HCT116 (cell line): ENCODE measurements around the gene KIAA1328. TPM values are rescaled to one million over a fixed set of nuclear protein-coding genes. Genes with fewer than 3 reads are reported as not detected.

Experiments used
- ATAC-seq: fragments of 200-7000 bp; cut with Tn5 transposase; 2 replicates; pipeline ENCODE4 v1.9.1; 2020; ENCODE audit warnings: mild to moderate bottlenecking, moderate library complexity
- BruUV-seq: library from RNA; stranded (reverse); fragments of 400-500 nt; replicated peaks from 2 replicates; lab custom pipeline; 2021; lab: Mats Ljungman, UMichigan
- CTCF ChIA-PET: fragments of 300-600 bp; sonication (Branson Sonifier 250); formaldehyde crosslinking; loops from one replicate; lab custom pipeline; 2021; ENCODE audit warnings: antibody characterized with exemption; lab: Charles Lee
- POLR2A ChIA-PET: fragments of 300-600, 350-600 bp; sonication (Branson Sonifier 250); formaldehyde crosslinking; loops from one replicate; lab custom pipeline; 2021; ENCODE audit warnings: antibody characterized with exemption; lab: Charles Lee
- RAD21 ChIA-PET, 2 experiments: fragments of 300-600 bp; sonication (Branson Sonifier 250); formaldehyde crosslinking; loops; one replicate each; lab custom pipeline; 2023; ENCODE audit warnings: low total read pairs in 2 of 2; ENCODE audit not compliant: uncharacterized antibody in 2 of 2, unreplicated experiment in 2 of 2, low non-redundant PET in 1 of 2; lab: Charles Lee
- DNase-seq: peaks from one replicate; pipeline ENCODE4 v3.0.0-alpha.2; 2010; ENCODE audit warnings: low read depth, low spot score
- H2AFZ ChIP-seq: fragments of 200-600 bp; shearing (Covaris generic), sonication (generic); 2 replicates; pipeline ENCODE4 v1.6.1; 2017; ENCODE audit warnings: low read depth, mixed run types, mixed read lengths, antibody characterized with exemption, low read length; ENCODE audit not compliant: poor library complexity, severe bottlenecking
- H3K27ac ChIP-seq: 2 replicates; pipeline ENCODE4 v1.5.1; 2012; ENCODE audit warnings: low read depth, low read length
- H3K27me3 ChIP-seq: fragments of 200-600 bp; sonication (generic); 2 replicates; pipeline ENCODE4 v1.6.1; 2016; ENCODE audit warnings: mixed run types, low read length, mixed read lengths; ENCODE audit not compliant: insufficient read depth
- H3K36me3 ChIP-seq, 2 experiments: fragments of 200-500 bp in 1 of 2; fragments of 200-600 bp in 1 of 2; sonication (Bioruptor generic) in 1 of 2; sonication (generic) in 1 of 2; 2 replicates each; pipeline versions ENCODE4 v1.5.1 to v1.6.1; 2014 to 2016; ENCODE audit warnings: low read length in 2 of 2, inconsistent platforms in 1 of 2, mixed read lengths in 1 of 2, mixed run types in 1 of 2; ENCODE audit not compliant: insufficient read depth in 2 of 2, control insufficient read depth in 1 of 2
- H3K4me1 ChIP-seq, 2 experiments: fragments of 200-600 bp in 1 of 2; sonication (generic) in 1 of 2; 2 replicates each; pipeline versions ENCODE4 v1.5.1 to v1.6.1; 2012 to 2017; ENCODE audit warnings: low read length in 2 of 2, inconsistent platforms in 1 of 2, mild to moderate bottlenecking in 1 of 2, mixed read lengths in 1 of 2, mixed run types in 1 of 2, moderate library complexity in 1 of 2; ENCODE audit not compliant: insufficient read depth in 2 of 2, control insufficient read depth in 1 of 2
- H3K4me2 ChIP-seq: fragments of 200-600 bp; sonication (generic); 2 replicates; pipeline ENCODE4 v1.6.1; 2017; ENCODE audit warnings: mixed run types, low read length, mixed read lengths
- H3K4me3 ChIP-seq, 2 experiments: fragments of 200-600 bp in 1 of 2; sonication (generic) in 1 of 2; replicated peaks in 1 of 2; 2 replicates each; pipeline ENCODE4 v1.5.1; 2011 to 2016; ENCODE audit warnings: low read length in 2 of 2, control low read depth in 1 of 2, low read depth in 1 of 2, mild to moderate bottlenecking in 1 of 2, mixed read lengths in 1 of 2, mixed run types in 1 of 2
- H3K79me2 ChIP-seq: fragments of 200-600 bp; sonication (generic); 2 replicates; pipeline ENCODE4 v1.6.1; 2017; ENCODE audit warnings: mild to moderate bottlenecking, mixed run types, low read length, moderate library complexity, mixed read lengths; ENCODE audit not compliant: insufficient read depth
- H3K9ac ChIP-seq: fragments of 200-600 bp; sonication (generic); 2 replicates; pipeline ENCODE4 v1.6.1; 2016; ENCODE audit warnings: low read length, mixed read lengths
- H3K9me2 ChIP-seq: fragments of 200-600 bp; sonication (generic), shearing (Covaris generic); 2 replicates; pipeline ENCODE4 v1.6.1; 2017; ENCODE audit warnings: mixed run types, mild to moderate bottlenecking, moderate library complexity; ENCODE audit not compliant: insufficient read depth
- H3K9me3 ChIP-seq, 2 experiments: fragments of 200-500 bp in 1 of 2; fragments of 200-600 bp in 1 of 2; sonication (Bioruptor generic) in 1 of 2; sonication (generic) in 1 of 2; 2 replicates each; pipeline ENCODE4 v1.6.1; 2014 to 2017; ENCODE audit warnings: low read length in 2 of 2, mixed read lengths in 2 of 2, inconsistent platforms in 1 of 2, low read depth in 1 of 2, mild to moderate bottlenecking in 1 of 2, mixed run types in 1 of 2, moderate library complexity in 1 of 2; ENCODE audit not compliant: control insufficient read depth in 1 of 2, insufficient read depth in 1 of 2
- H4K20me1 ChIP-seq: fragments of 200-600 bp; sonication (generic), shearing (Covaris generic); 2 replicates; pipeline ENCODE4 v1.6.1; 2017; ENCODE audit warnings: mixed run types, mild to moderate bottlenecking, moderate library complexity; ENCODE audit not compliant: insufficient read depth
- CEBPB ChIP-seq: IDR thresholded peaks from 2 replicates; pipeline ENCODE4 v1.6.1; 2012; ENCODE audit warnings: low read depth
- EGR1 ChIP-seq: IDR thresholded peaks from 2 replicates; pipeline ENCODE4 v1.6.1; 2012; ENCODE audit warnings: low read depth
- ELF1 ChIP-seq: IDR thresholded peaks from 2 replicates; pipeline ENCODE4 v1.6.1; 2012; ENCODE audit warnings: low read depth, borderline replicate concordance
- EZH2 ChIP-seq: fragments of 200-600 bp; sonication (generic); IDR thresholded peaks from 2 replicates; pipeline ENCODE4 v1.6.1; 2017; ENCODE audit warnings: antibody characterized with exemption, mixed run types
- EZH2phosphoT487 ChIP-seq: fragments of 200-600 bp; IDR thresholded peaks from 2 replicates; pipeline ENCODE4 v1.6.1; 2018; ENCODE audit warnings: antibody characterized with exemption, borderline replicate concordance
- JUND ChIP-seq: IDR thresholded peaks from 2 replicates; pipeline ENCODE4 v1.6.1; 2012
- POLR2AphosphoS5 ChIP-seq: IDR thresholded peaks from 2 replicates; pipeline ENCODE4 v1.6.1; 2011; ENCODE audit warnings: mild to moderate bottlenecking, low read depth, low read length, moderate library complexity
- RAD21 ChIP-seq: IDR thresholded peaks from 2 replicates; pipeline ENCODE4 v1.6.1; 2012; ENCODE audit warnings: low read depth, mild to moderate bottlenecking
- SP1 ChIP-seq: IDR thresholded peaks from 2 replicates; pipeline ENCODE4 v1.6.1; 2012; ENCODE audit warnings: low read depth
- SRF ChIP-seq: IDR thresholded peaks from 2 replicates; pipeline ENCODE4 v1.6.1; 2012; ENCODE audit warnings: low read depth
- TCF7L2 ChIP-seq: IDR thresholded peaks from 2 replicates; pipeline ENCODE4 v1.7.0; 2011; ENCODE audit warnings: borderline replicate concordance, inconsistent platforms; ENCODE audit not compliant: insufficient read depth, insufficient read length; ENCODE audit errors: extremely low read depth
- YY1 ChIP-seq: IDR thresholded peaks from 2 replicates; pipeline ENCODE4 v1.6.1; 2011; ENCODE audit warnings: low read length, low read depth, moderate library complexity, mild to moderate bottlenecking; ENCODE audit not compliant: insufficient replicate concordance; ENCODE audit errors: extremely low read depth
- ZFX ChIP-seq: fragments of 450-650 bp; IDR thresholded peaks from 2 replicates; pipeline ENCODE4 v1.6.1; 2017
- intact Hi-C: fragments of 100-400 bp; cut with micrococcal nuclease; formaldehyde crosslinking; loops from 2 replicates; pipeline ENCODE4 v1.10.0; 2022
- total RNA-seq: library from RNA; stranded (reverse); gene quantifications from one replicate; pipeline ENCODE4 v1.2.1, GENCODE V29; 2021; ENCODE audit not compliant: unreplicated experiment
- TF ChIP-seq, protein P1 (sequence below): IDR thresholded peaks from 2 replicates; pipeline ENCODE4 v1.6.1; 2012; ENCODE audit warnings: low read depth
- TF ChIP-seq, protein P2 (sequence below): IDR thresholded peaks from 2 replicates; pipeline ENCODE4 v1.6.1; 2012
- TF ChIP-seq, protein P3 (sequence below): IDR thresholded peaks from 2 replicates; pipeline ENCODE4 v1.6.1; 2012

The KIAA1328 gene
- total RNA-seq, 1 experiment from 2014 or later: 5.2 TPM

DNA sequence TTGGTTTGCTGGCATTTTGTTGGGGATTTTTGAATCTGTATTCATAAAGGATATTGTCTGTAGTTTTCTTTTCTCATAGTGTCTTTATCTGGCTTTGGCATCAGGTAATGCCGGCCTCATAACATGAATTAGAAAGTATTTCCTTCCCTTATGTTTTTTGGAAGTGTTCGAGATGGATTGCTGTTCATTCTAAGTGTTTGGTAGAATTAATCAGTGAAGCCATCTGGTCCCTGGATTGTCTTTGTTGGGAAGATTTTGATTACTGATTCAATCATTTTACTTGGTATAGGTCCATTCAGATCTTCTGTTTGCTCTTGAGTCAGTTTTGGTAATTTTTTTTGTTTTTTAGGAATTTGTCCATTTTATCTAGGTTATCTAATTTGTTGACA is 22.3 kb downstream of the KIAA1328 start (continued):
- TF ChIP-seq, protein P1, sequence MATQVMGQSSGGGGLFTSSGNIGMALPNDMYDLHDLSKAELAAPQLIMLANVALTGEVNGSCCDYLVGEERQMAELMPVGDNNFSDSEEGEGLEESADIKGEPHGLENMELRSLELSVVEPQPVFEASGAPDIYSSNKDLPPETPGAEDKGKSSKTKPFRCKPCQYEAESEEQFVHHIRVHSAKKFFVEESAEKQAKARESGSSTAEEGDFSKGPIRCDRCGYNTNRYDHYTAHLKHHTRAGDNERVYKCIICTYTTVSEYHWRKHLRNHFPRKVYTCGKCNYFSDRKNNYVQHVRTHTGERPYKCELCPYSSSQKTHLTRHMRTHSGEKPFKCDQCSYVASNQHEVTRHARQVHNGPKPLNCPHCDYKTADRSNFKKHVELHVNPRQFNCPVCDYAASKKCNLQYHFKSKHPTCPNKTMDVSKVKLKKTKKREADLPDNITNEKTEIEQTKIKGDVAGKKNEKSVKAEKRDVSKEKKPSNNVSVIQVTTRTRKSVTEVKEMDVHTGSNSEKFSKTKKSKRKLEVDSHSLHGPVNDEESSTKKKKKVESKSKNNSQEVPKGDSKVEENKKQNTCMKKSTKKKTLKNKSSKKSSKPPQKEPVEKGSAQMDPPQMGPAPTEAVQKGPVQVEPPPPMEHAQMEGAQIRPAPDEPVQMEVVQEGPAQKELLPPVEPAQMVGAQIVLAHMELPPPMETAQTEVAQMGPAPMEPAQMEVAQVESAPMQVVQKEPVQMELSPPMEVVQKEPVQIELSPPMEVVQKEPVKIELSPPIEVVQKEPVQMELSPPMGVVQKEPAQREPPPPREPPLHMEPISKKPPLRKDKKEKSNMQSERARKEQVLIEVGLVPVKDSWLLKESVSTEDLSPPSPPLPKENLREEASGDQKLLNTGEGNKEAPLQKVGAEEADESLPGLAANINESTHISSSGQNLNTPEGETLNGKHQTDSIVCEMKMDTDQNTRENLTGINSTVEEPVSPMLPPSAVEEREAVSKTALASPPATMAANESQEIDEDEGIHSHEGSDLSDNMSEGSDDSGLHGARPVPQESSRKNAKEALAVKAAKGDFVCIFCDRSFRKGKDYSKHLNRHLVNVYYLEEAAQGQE: no peak
- TF ChIP-seq SP1 (no peak), ZFX (no peak), SRF (no peak)

DNA sequence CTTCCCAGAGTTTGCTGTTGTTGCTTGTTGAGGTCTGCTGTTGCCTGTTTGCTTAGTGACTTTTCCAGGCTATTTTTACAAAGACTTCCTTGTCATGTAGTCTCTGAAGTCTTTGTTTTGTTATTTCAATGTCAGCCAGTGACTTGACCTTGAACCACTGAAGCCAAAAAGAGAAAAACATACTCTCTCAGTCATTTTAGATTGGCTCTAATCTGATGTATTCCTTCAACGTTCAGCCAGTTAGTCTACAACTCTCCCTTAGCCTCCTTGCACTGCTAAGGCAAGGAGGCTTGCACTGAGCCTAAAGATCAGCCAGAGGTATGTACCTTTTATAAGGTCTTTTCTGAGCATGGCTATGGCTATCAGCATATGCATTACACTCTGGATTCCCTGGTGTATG is 27.9 kb downstream of the KIAA1328 start:
- H3K9me3 ChIP-seq: no peaks in the 10 kb centered on the region; a peak in 1 of 4 replicates
- H2AFZ ChIP-seq: no peak overlapping the region
- intact Hi-C loops: no loop called here
- ChIA-PET CTCF (no interaction called here), POLR2A (no interaction called here), RAD21 (no interaction called here)
- H3K9me2 ChIP-seq: no peaks in the 10 kb centered on the region
- ATAC-seq (no peak), DNase-seq (no peak)
- BruUV-seq: no TSS peak
- no peak for TF ChIP-seq POLR2AphosphoS5
- TF ChIP-seq ELF1: no peak
- TF ChIP-seq YY1: no peak
- no peak for TF ChIP-seq RAD21
- TF ChIP-seq, protein P2, sequence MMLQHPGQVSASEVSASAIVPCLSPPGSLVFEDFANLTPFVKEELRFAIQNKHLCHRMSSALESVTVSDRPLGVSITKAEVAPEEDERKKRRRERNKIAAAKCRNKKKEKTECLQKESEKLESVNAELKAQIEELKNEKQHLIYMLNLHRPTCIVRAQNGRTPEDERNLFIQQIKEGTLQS: no peak
- TF ChIP-seq ZFX: no peak
- TF ChIP-seq SP1: no peak
- no peak for TF ChIP-seq EGR1
- TF ChIP-seq, protein P3, sequence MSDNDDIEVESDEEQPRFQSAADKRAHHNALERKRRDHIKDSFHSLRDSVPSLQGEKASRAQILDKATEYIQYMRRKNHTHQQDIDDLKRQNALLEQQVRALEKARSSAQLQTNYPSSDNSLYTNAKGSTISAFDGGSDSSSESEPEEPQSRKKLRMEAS: no peak
- TF ChIP-seq SRF: no peak
- TF ChIP-seq TCF7L2: no peak
- no peak for TF ChIP-seq JUND
- no peak for TF ChIP-seq EZH2
- TF ChIP-seq EZH2phosphoT487: no peak
- TF ChIP-seq, protein P1: no peak
- TF ChIP-seq CEBPB: no peak
- H3K36me3 ChIP-seq: no peaks in the 10 kb centered on the region
- H3K4me1 ChIP-seq: no peaks in the 10 kb centered on the region
- H3K27me3 ChIP-seq: no peaks in the 10 kb centered on the region
- H3K4me3 ChIP-seq: no peak overlapping the region
- H3K79me2 ChIP-seq: no peaks in the 10 kb centered on the region
- no peaks in the 10 kb centered on the region for H4K20me1 ChIP-seq
- no peak overlapping the region for H3K27ac ChIP-seq
- H3K4me2 ChIP-seq: no peak overlapping the region
- H3K9ac ChIP-seq: no peak overlapping the region
